GM04503 (cell line): ENCODE data around the gene KRT74.

Experiments
- DNase-seq: peaks from one replicate; pipeline ENCODE4 v3.0.0-alpha.2; 2012; ENCODE audit warnings: low read depth

The KRT74 gene

DNA sequence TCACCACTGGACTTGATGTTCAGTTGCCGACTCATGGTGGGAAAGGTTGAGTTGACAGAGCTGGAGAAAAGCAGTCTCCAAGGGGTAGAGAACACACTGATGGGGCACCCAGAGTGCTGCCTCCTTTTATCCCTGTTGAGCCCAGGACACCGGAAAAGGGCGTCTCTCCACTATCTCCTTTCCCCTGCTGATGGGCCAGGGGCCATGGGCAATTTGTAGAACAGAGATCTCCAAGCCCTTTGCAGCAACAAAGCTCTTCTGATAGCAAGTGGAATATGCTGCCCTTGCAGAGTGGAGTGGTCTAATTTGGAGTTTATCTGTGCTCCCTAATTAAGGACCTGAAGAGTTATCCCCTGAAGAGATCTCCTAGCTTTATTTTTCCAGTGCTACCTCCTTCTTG lies at the start of gene KRT74:
KRT74 (minus strand) TSS at position 101 of the 400 bp plus-strand sequence; CDS start at position 35, 66 bp downstream.
- DNase-seq: no peak

DNA sequence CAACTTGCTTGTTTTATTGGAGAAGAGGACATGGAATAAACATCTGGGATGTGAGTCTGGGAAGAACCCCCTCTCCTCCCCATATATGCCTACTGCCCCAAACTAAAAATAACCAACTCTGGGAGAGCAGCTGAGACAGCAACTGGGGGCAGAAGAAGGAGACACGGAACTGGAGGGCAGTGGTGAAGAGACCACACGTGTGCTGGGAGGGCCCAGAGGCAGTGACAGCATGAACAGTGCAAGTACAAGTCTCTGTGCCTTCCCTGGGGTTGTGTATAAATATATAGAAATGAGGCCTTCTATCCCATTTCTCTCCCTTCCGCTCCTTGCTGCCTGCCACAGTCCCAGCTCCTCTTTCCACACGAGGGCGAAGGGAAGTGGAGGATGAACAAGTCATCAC lies 48.7 kb upstream of the KRT74 start:
- DNase-seq: no peak

GRCh38 chr12:52618866-52619265 lies 45.2 kb upstream of the KRT74 start:
- DNase-seq: no peak

GRCh38 chr12:52618216-52618615 lies 44.6 kb upstream of the KRT74 start, which contains the start of gene KRT73:
Gene KRT73, minus strand, starts transcription at chr12:52618559. Its CDS starts 35 bp downstream, at chr12:52618524.
- no peak for DNase-seq

DNA sequence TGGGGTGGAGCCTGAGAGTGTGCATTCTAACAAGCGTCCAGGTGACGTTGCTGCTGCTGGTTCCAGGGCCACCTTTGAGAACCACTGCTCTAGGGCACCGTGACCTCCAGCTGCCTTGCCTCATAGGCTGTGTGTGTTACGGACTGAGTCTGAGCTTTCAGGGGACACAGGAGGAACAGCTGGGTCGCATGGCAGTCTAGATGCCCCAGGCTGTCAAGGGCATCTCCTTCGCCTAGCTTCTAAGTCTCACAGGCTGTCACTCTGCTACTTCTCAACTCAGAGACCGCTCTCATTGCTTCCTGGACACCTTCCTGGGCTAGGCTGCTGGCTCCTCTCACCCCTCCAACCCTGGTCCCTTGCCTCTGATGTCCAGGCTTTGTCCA lies 43.8 kb upstream of the KRT74 start:
- no peak for DNase-seq

- DNase-seq: no peak
Measured at GRCh38 chr12:52616680-52617402, 43.2 kb upstream of the KRT74 start.

GRCh38 chr12:52615912-52616311 lies 42.3 kb upstream of the KRT74 start:
- no peak for DNase-seq

- DNase-seq: no peak
Measured at GRCh38 chr12:52615208-52615868, 41.7 kb upstream of the KRT74 start.

DNA sequence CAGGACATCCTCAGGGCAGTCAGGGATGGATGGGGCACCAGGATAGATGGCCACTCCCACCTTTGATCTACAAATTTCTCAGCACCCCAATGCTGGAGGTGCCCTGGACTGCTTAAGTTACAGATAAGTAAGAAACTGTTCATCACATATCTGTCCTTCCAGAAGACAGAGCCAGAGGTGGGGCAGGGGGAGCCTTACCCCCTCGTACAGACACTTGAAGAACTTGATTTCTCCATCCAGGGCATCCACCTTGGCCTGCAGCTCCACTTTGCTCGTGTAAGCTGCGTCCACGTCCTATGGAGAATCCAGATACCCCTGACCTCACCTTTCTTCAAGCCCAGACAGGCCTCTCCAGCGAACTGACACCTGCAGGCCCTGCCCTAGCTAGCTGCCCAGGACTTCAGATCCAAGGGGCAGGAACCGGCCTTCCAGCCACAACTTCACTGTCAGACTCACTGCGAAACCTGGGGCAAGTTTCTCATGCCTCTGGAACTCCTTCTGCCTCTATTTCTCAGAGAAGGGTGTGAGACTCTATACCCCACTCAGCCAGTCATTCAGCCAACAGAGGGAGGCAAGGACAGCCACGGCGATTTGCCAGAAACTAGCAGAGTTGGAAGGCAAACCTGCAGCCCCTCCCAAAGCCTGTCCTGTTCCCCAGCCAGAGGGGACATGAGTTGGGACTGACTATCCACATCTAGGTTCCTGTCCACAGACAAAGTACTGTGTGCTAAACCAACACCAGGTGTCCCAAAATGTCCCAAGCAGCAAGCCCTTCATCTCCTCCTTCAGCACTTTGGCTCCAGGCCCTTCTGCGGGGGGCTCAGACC lies 41.0 kb upstream of the KRT74 start:
- DNase-seq: no peak

- DNase-seq: no peak
Measured at GRCh38 chr12:52613384-52614030, 39.9 kb upstream of the KRT74 start.

- no peak for DNase-seq
Measured at GRCh38 chr12:52612431-52613383, 39.1 kb upstream of the KRT74 start.

- DNase-seq: no peak
Measured at GRCh38 chr12:52611080-52611468, 37.4 kb upstream of the KRT74 start.

DNA sequence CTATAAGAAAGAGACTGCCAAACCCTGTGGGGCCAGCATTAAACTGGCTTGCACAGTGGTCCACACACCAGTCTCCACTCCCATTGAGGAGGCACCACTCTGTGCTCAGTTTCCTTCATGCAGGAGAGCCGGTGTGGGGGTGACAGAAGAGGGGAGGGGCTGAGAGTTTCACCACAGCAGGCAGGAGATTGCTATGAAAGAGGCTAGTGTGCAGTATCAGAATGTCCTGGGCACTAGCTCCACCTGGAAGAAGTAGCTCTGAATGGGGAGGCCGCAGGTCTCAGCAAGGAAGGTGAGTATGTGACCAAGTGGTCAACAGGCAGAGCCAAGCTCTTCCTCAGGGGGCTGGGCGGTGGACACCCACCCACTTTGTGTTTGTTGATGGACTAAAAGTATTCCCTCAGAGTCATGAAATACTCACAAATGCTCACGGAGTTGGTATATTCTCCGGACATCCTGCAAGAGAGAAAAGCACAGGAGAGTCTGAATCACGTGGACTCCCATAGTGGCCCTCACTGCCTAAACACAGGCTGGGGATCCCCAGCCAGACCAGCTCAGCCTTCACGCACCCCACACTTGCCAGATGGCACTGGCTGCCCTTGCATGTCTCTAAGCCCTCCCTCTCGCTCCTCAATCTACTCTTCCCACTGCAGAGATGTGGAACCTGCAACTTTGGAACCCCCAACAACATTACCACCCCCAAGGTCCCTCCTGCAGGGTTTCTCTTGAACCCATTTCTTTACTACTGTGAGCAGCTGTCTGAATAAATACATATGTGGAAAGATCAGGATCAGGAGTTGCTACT lies 35.4 kb upstream of the KRT74 start:
- DNase-seq: no peak

- DNase-seq: no peak
Measured at GRCh38 chr12:52608161-52608560, 34.5 kb upstream of the KRT74 start.

GRCh38 chr12:52607314-52607713 lies 33.7 kb upstream of the KRT74 start:
- DNase-seq: no peak

GRCh38 chr12:52606581-52607218 lies 33.1 kb upstream of the KRT74 start:
- DNase-seq: no peak

DNA sequence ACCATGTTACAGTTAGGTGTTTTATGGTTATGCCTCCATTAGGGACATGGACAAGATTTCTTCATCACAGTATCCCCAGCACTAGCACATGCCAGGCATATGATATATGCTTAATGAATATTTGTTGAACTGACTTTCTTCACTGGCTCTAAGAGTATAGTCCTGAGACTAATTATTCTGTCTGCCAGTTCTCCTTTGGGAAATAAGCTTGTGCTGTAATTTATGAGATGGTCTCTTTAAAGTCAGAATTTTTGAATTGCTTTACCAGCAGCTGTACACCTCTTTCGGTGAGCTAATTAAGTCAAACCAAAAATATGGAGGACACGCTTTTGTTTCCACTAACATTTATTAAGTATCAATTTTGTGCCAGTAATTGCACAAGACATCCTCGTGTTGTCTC lies 32.5 kb upstream of the KRT74 start:
- DNase-seq: no peak

- DNase-seq: no peak
Measured at GRCh38 chr12:52605542-52605941, 31.9 kb upstream of the KRT74 start.

- DNase-seq: no peak
Measured at GRCh38 chr12:52604859-52605258, 31.2 kb upstream of the KRT74 start.

- DNase-seq: no peak
Measured at GRCh38 chr12:52603314-52603713, 29.7 kb upstream of the KRT74 start.
